Endothelial cell of umbilical vein (primary cell): ENCODE data around the gene TJP1. TPM values are rescaled to one million over a fixed set of nuclear protein-coding genes. Genes with fewer than 3 reads are reported as not detected.
"Not testable (repeated sequence)": the region's sequence is repeated elsewhere in the genome, so short reads cannot be mapped to it uniquely, and the experiment has no call there.

Source experiments
- BruUV-seq: library from RNA; stranded (reverse); fragments of 400-500 nt; replicated peaks from 2 replicates; lab custom pipeline; 2021; lab: Mats Ljungman, UMichigan
- CTCF ChIA-PET: fragments of 300-600, 350-600 bp; sonication (Branson Sonifier 250); formaldehyde crosslinking; loops from one replicate; lab custom pipeline; 2021; ENCODE audit warnings: antibody characterized with exemption, inconsistent platforms; lab: Charles Lee
- POLR2A ChIA-PET: fragments of 300-600, 350-600 bp; sonication (Branson Sonifier 250); formaldehyde crosslinking; loops from one replicate; lab custom pipeline; 2021; ENCODE audit warnings: antibody characterized with exemption, inconsistent platforms; lab: Charles Lee
- DNase-seq: peaks from one replicate; pipeline ENCODE4 v3.0.0-alpha.2; 2011; ENCODE audit warnings: low read depth, low spot score
- FAIRE-seq: peaks from 2 replicates; lab custom pipeline; 2011; peaks lifted over from hg19 to GRCh38; lab: Jason Lieb, UNC
- H2AFZ ChIP-seq: 2 replicates; pipeline ENCODE4 v1.6.0; 2012; ENCODE audit warnings: low read depth, low read length, control low read depth, inconsistent platforms
- H3K27ac ChIP-seq: 2 replicates; pipeline ENCODE4 v1.5.1; 2011; ENCODE audit warnings: low read depth, mild to moderate bottlenecking, control low read depth, low read length, moderate library complexity; ENCODE audit not compliant: insufficient read depth
- H3K27me3 ChIP-seq, 2 experiments: 2 replicates each; pipeline versions ENCODE4 v1.6.0 to v1.6.1; 2011; ENCODE audit warnings: low read length in 2 of 2, mixed read lengths in 1 of 2; ENCODE audit not compliant: control insufficient read depth in 2 of 2, insufficient read depth in 2 of 2
- H3K36me3 ChIP-seq, 2 experiments: 2 replicates in 1 of 2; 3 replicates in 1 of 2; pipeline ENCODE4 v1.5.1; 2011; ENCODE audit warnings: low read length in 2 of 2, mild to moderate bottlenecking in 1 of 2, moderate library complexity in 1 of 2; ENCODE audit not compliant: control insufficient read depth in 2 of 2, insufficient read depth in 2 of 2; ENCODE audit errors: extremely low read depth in 1 of 2
- H3K4me1 ChIP-seq: 3 replicates; pipeline ENCODE4 v1.5.1; 2011; ENCODE audit warnings: mild to moderate bottlenecking, low read length; ENCODE audit not compliant: control insufficient read depth, insufficient read depth; ENCODE audit errors: extremely low read depth
- H3K4me2 ChIP-seq: 2 replicates; pipeline ENCODE4 v1.6.1; 2011; ENCODE audit warnings: low read length, control low read depth, mixed read lengths; ENCODE audit not compliant: insufficient read depth
- H3K4me3 ChIP-seq, 3 experiments: fragments of 200-600 bp in 1 of 3; sonication (generic), shearing (Covaris generic) in 1 of 3; replicated peaks in 1 of 3; 2 replicates each; pipeline ENCODE4 v1.5.1; 2011 to 2016; ENCODE audit warnings: control low read depth in 3 of 3, low read length in 3 of 3, mild to moderate bottlenecking in 2 of 3, inconsistent platforms in 1 of 3, low read depth in 1 of 3, moderate library complexity in 1 of 3; ENCODE audit not compliant: insufficient read depth in 1 of 3
- H3K79me2 ChIP-seq: 2 replicates; pipeline ENCODE4 v1.6.0; 2012; ENCODE audit warnings: low read length, inconsistent platforms; ENCODE audit not compliant: control insufficient read depth, insufficient read depth
- H3K9ac ChIP-seq: replicated peaks from 2 replicates; pipeline ENCODE3; 2011; ENCODE audit warnings: low read length, control low read depth; ENCODE audit not compliant: insufficient read depth; ENCODE audit errors: extremely low read depth
- H3K9me1 ChIP-seq: replicated peaks from 3 replicates; pipeline ENCODE4 v1.6.0; 2011; ENCODE audit warnings: mild to moderate bottlenecking, low read length; ENCODE audit not compliant: control insufficient read depth, insufficient read depth; ENCODE audit errors: extremely low read depth
- H3K9me3 ChIP-seq: replicated peaks from 2 replicates; pipeline ENCODE4 v1.5.1; 2012; ENCODE audit warnings: low read length, inconsistent platforms; ENCODE audit not compliant: control insufficient read depth, insufficient read depth
- H4K20me1 ChIP-seq: replicated peaks from 2 replicates; pipeline ENCODE3; 2011; ENCODE audit warnings: mild to moderate bottlenecking, low read length; ENCODE audit not compliant: control insufficient read depth, insufficient read depth; ENCODE audit errors: extremely low read depth
- EZH2 ChIP-seq: IDR thresholded peaks from 2 replicates; pipeline ENCODE4 v1.6.1; 2012; ENCODE audit warnings: borderline replicate concordance, low read depth, mild to moderate bottlenecking, moderate library complexity, low read length, inconsistent platforms; ENCODE audit not compliant: severe bottlenecking
- FOS ChIP-seq: IDR thresholded peaks from 2 replicates; pipeline ENCODE4 v1.6.1; 2011; ENCODE audit warnings: mild to moderate bottlenecking, low read length, moderate library complexity, borderline replicate concordance; ENCODE audit not compliant: insufficient read depth
- GATA2 ChIP-seq: IDR thresholded peaks from 2 replicates; pipeline ENCODE4 v1.7.0; 2011; ENCODE audit warnings: low read depth, mild to moderate bottlenecking, moderate library complexity, mixed read lengths, low read length; ENCODE audit not compliant: insufficient read length, insufficient read depth
- JUN ChIP-seq: IDR thresholded peaks from 2 replicates; pipeline ENCODE4 v1.6.1; 2011; ENCODE audit warnings: borderline replicate concordance, low read depth; ENCODE audit not compliant: insufficient read length, insufficient read depth
- MYC ChIP-seq: IDR thresholded peaks from one replicate; pipeline ENCODE4 v1.6.1; 2011; ENCODE audit warnings: mild to moderate bottlenecking, low read depth, low read length
- POLR2A ChIP-seq: IDR thresholded peaks from 2 replicates; pipeline ENCODE4 v1.6.1; 2012; ENCODE audit warnings: low read depth, mild to moderate bottlenecking, control low read depth, low read length
- POLR2AphosphoS5 ChIP-seq: IDR thresholded peaks from 2 replicates; pipeline ENCODE4 v1.6.1; 2012; ENCODE audit warnings: low read depth, mild to moderate bottlenecking, control low read depth, low read length, moderate library complexity; ENCODE audit not compliant: insufficient read depth
- dilution Hi-C: fragments of 300-500 bp; cut with MboI; formaldehyde crosslinking; loops from one replicate; pipeline ENCODE4 v1.15.0; 2019; ENCODE audit warnings: low sequenced_read_pairs; ENCODE audit not compliant: extremely low pct_ligation_motif_present
- intact Hi-C: fragments of 100-400 bp; cut with micrococcal nuclease; formaldehyde crosslinking; loops from one replicate; pipeline ENCODE4 v1.10.0; 2022
- polyA plus RNA-seq, 4 experiments: library from polyadenylated mRNA; depleted of rRNA in 3 of 4; stranded (reverse) in 3 of 4; unstranded in 1 of 4; fragments of >200 nt; gene quantifications; 2 replicates each; pipeline versions ENCODE4 v1.2.1 to v1.2.3, GENCODE V29; 2011 to 2012; ENCODE audit warnings: missing spikeins in 1 of 4
- total RNA-seq: library from RNA; stranded (reverse); gene quantifications from 2 replicates; pipeline ENCODE4 v1.2.3, GENCODE V29; 2021
- TF ChIP-seq, protein P1 (sequence below), 2 donors: IDR thresholded peaks; 1 replicate in 1 of 2; 2 replicates in 1 of 2; pipeline ENCODE4 v1.5.1; 2011; ENCODE audit warnings: low read length in 2 of 2, mild to moderate bottlenecking in 2 of 2, moderate library complexity in 2 of 2, control low read depth in 1 of 2, inconsistent platforms in 1 of 2, low read depth in 1 of 2; ENCODE audit not compliant: insufficient read depth in 1 of 2; ENCODE audit errors: extremely low read depth in 1 of 2
- TF ChIP-seq, protein P2 (sequence below): IDR thresholded peaks from 2 replicates; pipeline ENCODE4 v1.6.1; 2011; ENCODE audit not compliant: insufficient read depth, insufficient read length

The TJP1 gene
- total and polyA plus RNA-seq, 2 donors (not counting 3 experiments of a cell fraction or from before 2014, with no cell fraction given), result 45.6 to 128 TPM

- no peaks in the 10 kb centered on the region for H3K4me1 ChIP-seq
- no peaks in the 10 kb centered on the region for H3K9me3 ChIP-seq
- no peak overlapping the region for H3K4me2 ChIP-seq
- ChIA-PET POLR2A (no interaction called here), CTCF (no interaction called here)
- H4K20me1 ChIP-seq, result no peaks in the 10 kb centered on the region
- FAIRE-seq (no peak), DNase-seq (no peak)
- no peak for TF ChIP-seq GATA2
- no peak for TF ChIP-seq JUN
- no peak for TF ChIP-seq EZH2
- TF ChIP-seq FOS, result no peak
- no peak for TF ChIP-seq POLR2A
- TF ChIP-seq, protein P1, sequence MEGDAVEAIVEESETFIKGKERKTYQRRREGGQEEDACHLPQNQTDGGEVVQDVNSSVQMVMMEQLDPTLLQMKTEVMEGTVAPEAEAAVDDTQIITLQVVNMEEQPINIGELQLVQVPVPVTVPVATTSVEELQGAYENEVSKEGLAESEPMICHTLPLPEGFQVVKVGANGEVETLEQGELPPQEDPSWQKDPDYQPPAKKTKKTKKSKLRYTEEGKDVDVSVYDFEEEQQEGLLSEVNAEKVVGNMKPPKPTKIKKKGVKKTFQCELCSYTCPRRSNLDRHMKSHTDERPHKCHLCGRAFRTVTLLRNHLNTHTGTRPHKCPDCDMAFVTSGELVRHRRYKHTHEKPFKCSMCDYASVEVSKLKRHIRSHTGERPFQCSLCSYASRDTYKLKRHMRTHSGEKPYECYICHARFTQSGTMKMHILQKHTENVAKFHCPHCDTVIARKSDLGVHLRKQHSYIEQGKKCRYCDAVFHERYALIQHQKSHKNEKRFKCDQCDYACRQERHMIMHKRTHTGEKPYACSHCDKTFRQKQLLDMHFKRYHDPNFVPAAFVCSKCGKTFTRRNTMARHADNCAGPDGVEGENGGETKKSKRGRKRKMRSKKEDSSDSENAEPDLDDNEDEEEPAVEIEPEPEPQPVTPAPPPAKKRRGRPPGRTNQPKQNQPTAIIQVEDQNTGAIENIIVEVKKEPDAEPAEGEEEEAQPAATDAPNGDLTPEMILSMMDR (IDR thresholded peaks at IDR 0.05; ENCODE audit: extremely low read depth in 1 of 2, insufficient read depth in 1 of 2, low read depth in 1 of 2, low read length in 2 of 2), result no peak
- TF ChIP-seq, protein P2, sequence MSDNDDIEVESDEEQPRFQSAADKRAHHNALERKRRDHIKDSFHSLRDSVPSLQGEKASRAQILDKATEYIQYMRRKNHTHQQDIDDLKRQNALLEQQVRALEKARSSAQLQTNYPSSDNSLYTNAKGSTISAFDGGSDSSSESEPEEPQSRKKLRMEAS, result no peak
- TF ChIP-seq MYC, result no peak
- TF ChIP-seq POLR2AphosphoS5, result no peak
- no peaks in the 10 kb centered on the region for H3K36me3 ChIP-seq
- H3K9me1 ChIP-seq, result no peaks in the 10 kb centered on the region
- dilution Hi-C loops (no loop called here), intact Hi-C loops (no loop called here)
- no TSS peak for BruUV-seq
- H3K27me3 ChIP-seq, result no peaks in the 10 kb centered on the region
- H2AFZ ChIP-seq, result no peak overlapping the region
- H3K27ac ChIP-seq, result no peak overlapping the region
- no peaks in the 10 kb centered on the region for H3K79me2 ChIP-seq
- no peak overlapping the region for H3K9ac ChIP-seq
- no peak overlapping the region for H3K4me3 ChIP-seq
These were observed 157.9 kb downstream of the TJP1 start for GRCh38 chr15:29664406-29664805.

- dilution Hi-C loops, H3K9ac ChIP-seq, H3K79me2 ChIP-seq, FAIRE-seq, intact Hi-C loops, BruUV-seq, H3K27me3 ChIP-seq, H3K9me3 ChIP-seq, H3K4me1 ChIP-seq, H3K4me2 ChIP-seq, H3K9me1 ChIP-seq, H3K27ac ChIP-seq, H3K4me3 ChIP-seq, POLR2A ChIA-PET, CTCF ChIA-PET, H3K36me3 ChIP-seq, H2AFZ ChIP-seq, DNase-seq, H4K20me1 ChIP-seq: not testable (repeated sequence)
These were observed 164.8 kb downstream of the TJP1 start for GRCh38 chr15:29657476-29657817.
